Right lobe of liver (tissue), 4 donors: ENCODE data around the gene OR10S1.

ENCODE experiments used
- POLR2A ChIP-seq: fragments of 450-650 bp; IDR thresholded peaks from one replicate; pipeline ENCODE4 v1.6.1; 2017; ENCODE audit warnings: antibody characterized with exemption, mild to moderate bottlenecking
- TF ChIP-seq, protein P1 (sequence below), 4 donors: fragments of 200-600 bp in 3 of 4; fragments of 450-650 bp in 1 of 4; IDR thresholded peaks; one replicate each; pipeline versions ENCODE4 v1.5.1 to v1.8.0; 2016 to 2022; ENCODE audit warnings: antibody characterized with exemption in 4 of 4, mild to moderate bottlenecking in 2 of 4
- donor health status: DM: no; HTN: no; CAD: no.
- donor health status: DM: no; HTN: no; CAD: no.
- donor health status: DM: no; HTN: yes; CAD: no.

DNA sequence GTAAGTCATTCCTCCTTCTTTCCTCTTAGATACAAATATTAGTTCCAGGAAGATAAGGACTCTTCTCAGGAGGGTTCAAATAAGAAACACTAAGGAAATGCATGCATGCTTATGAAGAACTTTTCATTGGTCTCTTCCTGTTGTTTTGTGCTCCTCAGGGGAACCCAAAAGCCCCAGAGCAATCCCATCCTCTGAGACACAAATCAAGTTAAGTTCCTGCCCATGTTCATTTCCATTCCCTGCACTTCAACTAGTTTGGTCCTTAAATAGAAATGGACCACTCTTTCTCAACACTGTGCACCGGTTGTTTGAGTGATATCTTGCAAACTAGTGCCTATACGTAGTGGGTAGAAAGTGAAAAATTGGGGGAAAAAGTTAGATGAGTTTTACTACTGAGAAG, 35.1 kb upstream of the OR10S1 start, which contains the start of gene OR10G4:
- TF ChIP-seq, protein P1, sequence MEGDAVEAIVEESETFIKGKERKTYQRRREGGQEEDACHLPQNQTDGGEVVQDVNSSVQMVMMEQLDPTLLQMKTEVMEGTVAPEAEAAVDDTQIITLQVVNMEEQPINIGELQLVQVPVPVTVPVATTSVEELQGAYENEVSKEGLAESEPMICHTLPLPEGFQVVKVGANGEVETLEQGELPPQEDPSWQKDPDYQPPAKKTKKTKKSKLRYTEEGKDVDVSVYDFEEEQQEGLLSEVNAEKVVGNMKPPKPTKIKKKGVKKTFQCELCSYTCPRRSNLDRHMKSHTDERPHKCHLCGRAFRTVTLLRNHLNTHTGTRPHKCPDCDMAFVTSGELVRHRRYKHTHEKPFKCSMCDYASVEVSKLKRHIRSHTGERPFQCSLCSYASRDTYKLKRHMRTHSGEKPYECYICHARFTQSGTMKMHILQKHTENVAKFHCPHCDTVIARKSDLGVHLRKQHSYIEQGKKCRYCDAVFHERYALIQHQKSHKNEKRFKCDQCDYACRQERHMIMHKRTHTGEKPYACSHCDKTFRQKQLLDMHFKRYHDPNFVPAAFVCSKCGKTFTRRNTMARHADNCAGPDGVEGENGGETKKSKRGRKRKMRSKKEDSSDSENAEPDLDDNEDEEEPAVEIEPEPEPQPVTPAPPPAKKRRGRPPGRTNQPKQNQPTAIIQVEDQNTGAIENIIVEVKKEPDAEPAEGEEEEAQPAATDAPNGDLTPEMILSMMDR (IDR thresholded peaks at IDR 0.05): no peak
- TF ChIP-seq POLR2A: no peak
